ENCODE results near the gene FHIP2A.

Gene FHIP2A

GRCh38 chr10:114849674-114850073 lies 28.1 kb downstream of the FHIP2A start:
- Histone ChIP-seq H3K27ac (ENCODE audit: low read depth, low read length) (no peak overlapping the region), H3K4me2 (ENCODE audit: low read length) (no peak overlapping the region), H3K4me3 (ENCODE audit: low read length) (no peak overlapping the region), H3F3A (ENCODE audit: control insufficient read depth, insufficient read depth) (no peaks in the 10 kb centered on the region), H3K4me1 (ENCODE audit: control insufficient read depth, low read length) (no peaks in the 10 kb centered on the region), H3K27me3 (ENCODE audit: control insufficient read depth, low read length) (no peaks in the 10 kb centered on the region), H3K9me2 (replicated peaks; ENCODE audit: control insufficient read depth, low read length) (no peaks in the 10 kb centered on the region), H4K20me1 (ENCODE audit: control insufficient read depth, insufficient read depth, low read depth, low read length) (no peaks in the 10 kb centered on the region), H3K79me2 (ENCODE audit: control insufficient read depth, low read length) (no peaks in the 10 kb centered on the region), H3K9me3 (ENCODE audit: control insufficient read depth, insufficient read depth, low read length) (no peaks in the 10 kb centered on the region), H3K36me3 (ENCODE audit: control insufficient read depth, low read length) (peaks cover 57% of the 10 kb centered on the region)
- TF ChIP-seq EZH2phosphoT487 (IDR thresholded peaks at IDR 0.05; ENCODE audit: borderline replicate concordance, low read length): no peak
- TF ChIP-seq CTCF (IDR thresholded peaks at IDR 0.05; ENCODE audit: low read depth, low read length, poor library complexity, severe bottlenecking): no peak

- Histone ChIP-seq H3K36me3 (ENCODE audit: control insufficient read depth, low read length) (peaks cover 57% of the 10 kb centered on the region), H4K20me1 (ENCODE audit: control insufficient read depth, insufficient read depth, low read depth, low read length) (no peaks in the 10 kb centered on the region), H3K4me3 (ENCODE audit: low read length) (no peak overlapping the region), H3K4me1 (ENCODE audit: control insufficient read depth, low read length) (no peaks in the 10 kb centered on the region), H3K79me2 (ENCODE audit: control insufficient read depth, low read length) (no peaks in the 10 kb centered on the region), H3K9me3 (ENCODE audit: control insufficient read depth, insufficient read depth, low read length) (no peaks in the 10 kb centered on the region), H3K4me2 (ENCODE audit: low read length) (no peak overlapping the region), H3K9me2 (replicated peaks; ENCODE audit: control insufficient read depth, low read length) (no peaks in the 10 kb centered on the region), H3K27me3 (ENCODE audit: control insufficient read depth, low read length) (no peaks in the 10 kb centered on the region), H3F3A (ENCODE audit: control insufficient read depth, insufficient read depth) (no peaks in the 10 kb centered on the region), H3K27ac (ENCODE audit: low read depth, low read length) (no peak overlapping the region)
- TF ChIP-seq CTCF (IDR thresholded peaks at IDR 0.05; ENCODE audit: low read depth, low read length, poor library complexity, severe bottlenecking) (no peak), EZH2phosphoT487 (IDR thresholded peaks at IDR 0.05; ENCODE audit: borderline replicate concordance, low read length) (no peak)
Measured at GRCh38 chr10:114850126-114850525, 28.5 kb downstream of the FHIP2A start.

- no peaks in the 10 kb centered on the region for H4K20me1 ChIP-seq (ENCODE audit: control insufficient read depth, insufficient read depth, low read depth, low read length)
- no peaks in the 10 kb centered on the region for H3K9me3 ChIP-seq (ENCODE audit: control insufficient read depth, insufficient read depth, low read length)
- H3K4me1 ChIP-seq (ENCODE audit: control insufficient read depth, low read length): no peaks in the 10 kb centered on the region
- no peak overlapping the region for H3K4me3 ChIP-seq (ENCODE audit: low read length)
- H3K4me2 ChIP-seq (ENCODE audit: low read length): no peak overlapping the region
- TF ChIP-seq EZH2phosphoT487 (IDR thresholded peaks at IDR 0.05; ENCODE audit: borderline replicate concordance, low read length): no peak
- no peak for TF ChIP-seq CTCF (IDR thresholded peaks at IDR 0.05; ENCODE audit: low read depth, low read length, poor library complexity, severe bottlenecking)
- no peaks in the 10 kb centered on the region for H3K79me2 ChIP-seq (ENCODE audit: control insufficient read depth, low read length)
- H3K27me3 ChIP-seq (ENCODE audit: control insufficient read depth, low read length): no peaks in the 10 kb centered on the region
- H3K27ac ChIP-seq (ENCODE audit: low read depth, low read length): no peak overlapping the region
- H3F3A ChIP-seq (ENCODE audit: control insufficient read depth, insufficient read depth): no peaks in the 10 kb centered on the region
- H3K36me3 ChIP-seq (ENCODE audit: control insufficient read depth, low read length): peaks cover 58% of the 10 kb centered on the region
- no peaks in the 10 kb centered on the region for H3K9me2 ChIP-seq (replicated peaks; ENCODE audit: control insufficient read depth, low read length)
Measured at GRCh38 chr10:114851336-114851735, 29.8 kb downstream of the FHIP2A start.

GRCh38 chr10:114852197-114852596 lies 30.6 kb downstream of the FHIP2A start:
- Histone ChIP-seq H3F3A (ENCODE audit: control insufficient read depth, insufficient read depth) (no peaks in the 10 kb centered on the region), H4K20me1 (ENCODE audit: control insufficient read depth, insufficient read depth, low read depth, low read length) (no peaks in the 10 kb centered on the region), H3K9me2 (replicated peaks; ENCODE audit: control insufficient read depth, low read length) (no peaks in the 10 kb centered on the region), H3K9me3 (ENCODE audit: control insufficient read depth, insufficient read depth, low read length) (no peaks in the 10 kb centered on the region), H3K79me2 (ENCODE audit: control insufficient read depth, low read length) (no peaks in the 10 kb centered on the region), H3K4me2 (ENCODE audit: low read length) (no peak overlapping the region), H3K27me3 (ENCODE audit: control insufficient read depth, low read length) (no peaks in the 10 kb centered on the region), H3K36me3 (ENCODE audit: control insufficient read depth, low read length) (peaks cover 54% of the 10 kb centered on the region), H3K27ac (ENCODE audit: low read depth, low read length) (no peak overlapping the region), H3K4me3 (ENCODE audit: low read length) (no peak overlapping the region), H3K4me1 (ENCODE audit: control insufficient read depth, low read length) (no peaks in the 10 kb centered on the region)
- TF ChIP-seq CTCF (IDR thresholded peaks at IDR 0.05; ENCODE audit: low read depth, low read length, poor library complexity, severe bottlenecking) (no peak), EZH2phosphoT487 (IDR thresholded peaks at IDR 0.05; ENCODE audit: borderline replicate concordance, low read length) (no peak)
